Adipocyte (in vitro differentiated cells): Measurements from ENCODE around the gene BCL11B.
A peak's percentile ranks its signal among the peaks of the same experiment; 100 is the strongest.

ENCODE experiments used
- DNase-seq: peaks from one replicate; pipeline ENCODE4 v3.0.0-alpha.2; 2015; ENCODE audit warnings: low read depth
- H3K27me3 ChIP-seq: replicated peaks from 2 replicates; pipeline ENCODE4 v1.7.0; 2013; ENCODE audit warnings: mild to moderate bottlenecking, low read length, moderate library complexity; ENCODE audit not compliant: control insufficient read depth, insufficient read depth
- H3K36me3 ChIP-seq: 2 replicates; pipeline ENCODE4 v1.7.0; 2013; ENCODE audit warnings: low read length, mild to moderate bottlenecking, moderate library complexity; ENCODE audit not compliant: control insufficient read depth, insufficient read depth, severe bottlenecking
- H3K4me1 ChIP-seq: 2 replicates; pipeline ENCODE4 v1.7.0; 2013; ENCODE audit warnings: mild to moderate bottlenecking, low read length, moderate library complexity; ENCODE audit not compliant: control insufficient read depth, insufficient read depth
- H3K4me3 ChIP-seq: 2 replicates; pipeline ENCODE4 v1.7.0; 2013; ENCODE audit warnings: mild to moderate bottlenecking, low read length, moderate library complexity
- H3K9ac ChIP-seq: 2 replicates; pipeline ENCODE4 v1.7.0; 2013; ENCODE audit warnings: mild to moderate bottlenecking, low read length, moderate library complexity
- H3K9me3 ChIP-seq: 2 replicates; pipeline ENCODE4 v1.7.0; 2013; ENCODE audit warnings: mild to moderate bottlenecking, low read length, moderate library complexity; ENCODE audit not compliant: control insufficient read depth

The BCL11B gene

GRCh38 chr14:99198746-99199502, 73.1 kb downstream of the BCL11B start:
- Histone ChIP-seq H3K9ac (no peak overlapping the region), H3K9me3 (no peaks in the 10 kb centered on the region), H3K36me3 (no peaks in the 10 kb centered on the region), H3K4me3 (no peak overlapping the region), H3K27me3 (peaks cover 23% of the 10 kb centered on the region), H3K4me1 (no peaks in the 10 kb centered on the region)
- no peak for DNase-seq

GRCh38 chr14:99196310-99196650, 75.7 kb downstream of the BCL11B start:
- H3K4me3 ChIP-seq, result no peak overlapping the region
- H3K9ac ChIP-seq, result no peak overlapping the region
- H3K27me3 ChIP-seq, result peaks cover 34% of the 10 kb centered on the region
- H3K36me3 ChIP-seq, result no peaks in the 10 kb centered on the region
- no peak for DNase-seq
- H3K9me3 ChIP-seq, result no peaks in the 10 kb centered on the region
- H3K4me1 ChIP-seq, result peaks cover 10% of the 10 kb centered on the region

- H3K27me3 ChIP-seq, result peaks cover 34% of the 10 kb centered on the region
- H3K9me3 ChIP-seq, result no peaks in the 10 kb centered on the region
- peak; percentile 13 for DNase-seq
- H3K36me3 ChIP-seq, result no peaks in the 10 kb centered on the region
- no peak overlapping the region for H3K4me3 ChIP-seq
- H3K9ac ChIP-seq, result no peak overlapping the region
- peaks cover 11% of the 10 kb centered on the region for H3K4me1 ChIP-seq
These were observed 76.2 kb downstream of the BCL11B start for GRCh38 chr14:99195602-99196309.

- no peak for DNase-seq
- H3K36me3 ChIP-seq, result no peaks in the 10 kb centered on the region
- peaks cover 34% of the 10 kb centered on the region for H3K27me3 ChIP-seq
- no peak overlapping the region for H3K4me3 ChIP-seq
- H3K4me1 ChIP-seq, result peaks cover 11% of the 10 kb centered on the region
- no peak overlapping the region for H3K9ac ChIP-seq
- no peaks in the 10 kb centered on the region for H3K9me3 ChIP-seq
These were observed 77.3 kb downstream of the BCL11B start for GRCh38 chr14:99194736-99195135.

GRCh38 chr14:99194136-99194535, 77.9 kb downstream of the BCL11B start:
- Histone ChIP-seq H3K9me3 (no peaks in the 10 kb centered on the region), H3K27me3 (peaks cover 35% of the 10 kb centered on the region), H3K36me3 (no peaks in the 10 kb centered on the region), H3K9ac (no peak overlapping the region), H3K4me3 (no peak overlapping the region), H3K4me1 (peaks cover 11% of the 10 kb centered on the region)
- DNase-seq, result no peak

- no peaks in the 10 kb centered on the region for H3K36me3 ChIP-seq
- no peak overlapping the region for H3K9ac ChIP-seq
- no peak overlapping the region for H3K4me3 ChIP-seq
- no peaks in the 10 kb centered on the region for H3K9me3 ChIP-seq
- DNase-seq, result no peak
- peaks cover 11% of the 10 kb centered on the region for H3K4me1 ChIP-seq
- H3K27me3 ChIP-seq, result peaks cover 34% of the 10 kb centered on the region
These were observed 79.2 kb downstream of the BCL11B start for GRCh38 chr14:99192830-99193229.

GRCh38 chr14:99192028-99192621, 79.9 kb downstream of the BCL11B start:
- peak; percentile 74 for DNase-seq
- peaks cover 11% of the 10 kb centered on the region for H3K4me1 ChIP-seq

GRCh38 chr14:99191395-99192027, 80.5 kb downstream of the BCL11B start:
- DNase-seq, result peak; percentile 20
- Histone ChIP-seq H3K4me1 (peaks cover 11% of the 10 kb centered on the region), H3K9ac (peak overlapping the region; percentile 49), H3K9me3 (no peaks in the 10 kb centered on the region), H3K27me3 (peaks cover 29% of the 10 kb centered on the region), H3K4me3 (peak overlapping the region; percentile 74), H3K36me3 (no peaks in the 10 kb centered on the region)

More at GRCh38 chr14:99192028-99192621, 79.9 kb downstream of the BCL11B start:
- Histone ChIP-seq H3K4me3 (peak overlapping the region; percentile 74), H3K9ac (peak overlapping the region; percentile 49), H3K9me3 (no peaks in the 10 kb centered on the region), H3K36me3 (no peaks in the 10 kb centered on the region), H3K27me3 (peaks cover 29% of the 10 kb centered on the region)

GRCh38 chr14:99190696-99191394, 81.2 kb downstream of the BCL11B start:
- peaks cover 29% of the 10 kb centered on the region for H3K27me3 ChIP-seq
- H3K9ac ChIP-seq, result no peak overlapping the region
- H3K4me3 ChIP-seq, result no peak overlapping the region
- H3K4me1 ChIP-seq, result peaks cover 11% of the 10 kb centered on the region
- no peaks in the 10 kb centered on the region for H3K36me3 ChIP-seq
- DNase-seq, result no peak
- no peaks in the 10 kb centered on the region for H3K9me3 ChIP-seq

GRCh38 chr14:99189201-99189801, 82.7 kb downstream of the BCL11B start:
- Histone ChIP-seq H3K4me1 (peaks cover 11% of the 10 kb centered on the region), H3K9me3 (no peaks in the 10 kb centered on the region), H3K9ac (no peak overlapping the region), H3K36me3 (no peaks in the 10 kb centered on the region), H3K27me3 (peaks cover 17% of the 10 kb centered on the region), H3K4me3 (no peak overlapping the region)
- no peak for DNase-seq
